Measurements from ENCODE around the gene AOPEP.

DNA sequence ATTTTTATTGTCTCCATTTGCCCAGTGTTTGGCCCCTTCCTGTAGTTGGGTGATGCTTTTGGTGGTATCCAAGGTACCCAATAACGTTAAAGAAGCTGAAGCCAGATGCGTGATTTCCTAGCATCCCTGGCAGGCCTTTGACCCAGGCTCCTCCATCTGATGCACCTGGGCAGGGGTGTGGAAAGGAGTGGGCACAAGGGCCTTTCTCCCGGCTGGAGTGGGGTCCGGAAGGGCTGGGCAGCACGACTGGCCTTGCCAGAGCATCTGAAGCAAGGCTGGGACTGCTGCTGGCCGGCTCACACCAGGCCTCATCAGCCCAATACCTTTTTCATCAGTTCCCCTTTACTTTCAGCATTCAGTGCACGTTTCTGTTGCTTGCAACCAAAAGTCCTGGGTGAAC, 370.8 kb downstream of the AOPEP start:
- TF ChIP-seq POLR2AphosphoS5 (IDR thresholded peaks at IDR 0.05) = no peak
- TF ChIP-seq, protein P1, sequence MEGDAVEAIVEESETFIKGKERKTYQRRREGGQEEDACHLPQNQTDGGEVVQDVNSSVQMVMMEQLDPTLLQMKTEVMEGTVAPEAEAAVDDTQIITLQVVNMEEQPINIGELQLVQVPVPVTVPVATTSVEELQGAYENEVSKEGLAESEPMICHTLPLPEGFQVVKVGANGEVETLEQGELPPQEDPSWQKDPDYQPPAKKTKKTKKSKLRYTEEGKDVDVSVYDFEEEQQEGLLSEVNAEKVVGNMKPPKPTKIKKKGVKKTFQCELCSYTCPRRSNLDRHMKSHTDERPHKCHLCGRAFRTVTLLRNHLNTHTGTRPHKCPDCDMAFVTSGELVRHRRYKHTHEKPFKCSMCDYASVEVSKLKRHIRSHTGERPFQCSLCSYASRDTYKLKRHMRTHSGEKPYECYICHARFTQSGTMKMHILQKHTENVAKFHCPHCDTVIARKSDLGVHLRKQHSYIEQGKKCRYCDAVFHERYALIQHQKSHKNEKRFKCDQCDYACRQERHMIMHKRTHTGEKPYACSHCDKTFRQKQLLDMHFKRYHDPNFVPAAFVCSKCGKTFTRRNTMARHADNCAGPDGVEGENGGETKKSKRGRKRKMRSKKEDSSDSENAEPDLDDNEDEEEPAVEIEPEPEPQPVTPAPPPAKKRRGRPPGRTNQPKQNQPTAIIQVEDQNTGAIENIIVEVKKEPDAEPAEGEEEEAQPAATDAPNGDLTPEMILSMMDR (IDR thresholded peaks at IDR 0.05) = no peak
- no peak for TF ChIP-seq POLR2A (IDR thresholded peaks at IDR 0.05; ENCODE audit: low read depth)
- TF ChIP-seq EP300 (IDR thresholded peaks at IDR 0.05) = no peak

All from esophagus muscularis mucosa (tissue), 4 donors.